ENCODE measurements around the gene PRR14. TPM values are rescaled to one million over a fixed set of nuclear protein-coding genes. Genes with fewer than 3 reads are reported as not detected.

The PRR14 gene
- total and polyA plus RNA-seq, 2 of the 8 experiments (the other 6 are each of a cell fraction or from before 2014, with no cell fraction given) = 3.6 to 16.1 TPM

GRCh38 chr16:30609002-30609925 is 41.5 kb upstream of the PRR14 start:
- Histone ChIP-seq H2AK5ac (ENCODE audit: low read depth, low read length) (no peak overlapping the region), H3K9ac (replicated peaks in 1 of 4; ENCODE audit: extremely low read depth in 1 of 4, low read depth in 3 of 4, low read length in 3 of 4) (peak overlapping the region; percentile 93 to 97 (median 96)), H3K27me3 (replicated peaks in 1 of 4; ENCODE audit: control insufficient read depth in 3 of 4, extremely low read depth in 1 of 4, insufficient read depth in 3 of 4, low read length in 3 of 4) (no peaks in the 10 kb centered on the region), H3K36me3 (ENCODE audit: control insufficient read depth in 2 of 4, insufficient read depth in 4 of 4, low read length in 3 of 4) (peaks cover 4 to 18% (median 12%) of the 10 kb centered on the region in 4 experiments; a peak in 7 of 8 replicates), H2BK120ac (replicated peaks; ENCODE audit: low read depth, low read length) (no peak overlapping the region), H3K9me3 (ENCODE audit: insufficient read depth in 2 of 2, low read depth in 1 of 2, low read length in 1 of 2) (no peaks in the 10 kb centered on the region), H3K79me2 (ENCODE audit: control insufficient read depth in 1 of 2, insufficient read depth in 2 of 2, low read length in 2 of 2) (0 out of 4 replicates have a peak, but pooled peaks cover 0 to 5% of the 10 kb centered on the region in 2 experiments), H4K8ac (ENCODE audit: extremely low read depth, insufficient read depth, low read length) (peak overlapping the region; percentile 97; the same call in 1 of the 2 replicates), H2AFZ (ENCODE audit: low read length) (peak overlapping the region; percentile 63), H3K4me1 (replicated peaks in 1 of 4; ENCODE audit: control insufficient read depth in 3 of 4, insufficient read depth in 4 of 4, low read length in 3 of 4) (peaks cover 0 to 2% (median 2%) of the 10 kb centered on the region in 4 experiments; a peak in 3 of 7 replicates), H2BK5ac (ENCODE audit: low read depth, low read length) (peak overlapping the region; percentile 94), H3K14ac (ENCODE audit: insufficient read length) (no peak overlapping the region), H4K5ac (ENCODE audit: insufficient read length, low read depth, low read length) (peak overlapping the region; percentile 69), H2BK12ac (ENCODE audit: low read depth, low read length) (0 out of 2 replicates have a peak overlapping the region, but pooled peaks have one; percentile 18), H3K4me3 (ENCODE audit: extremely low read depth in 1 of 4, insufficient read depth in 2 of 4, low read depth in 3 of 4, low read length in 4 of 4) (peak overlapping the region; percentile 88 to 98 (median 92)), H3K4me2 (ENCODE audit: insufficient read depth in 1 of 2, low read depth in 2 of 2, low read length in 2 of 2) (peak overlapping the region; percentile 68 to 86), H3K18ac (ENCODE audit: extremely low read depth, low read length) (peak overlapping the region; percentile 91), H4K91ac (replicated peaks; ENCODE audit: insufficient read length, low read length) (peak overlapping the region; percentile 22), H3K27ac (ENCODE audit: low read depth, low read length) (peak overlapping the region; percentile 95), H2BK20ac (ENCODE audit: low read length) (no peak overlapping the region), H4K20me1 (replicated peaks in 1 of 2; ENCODE audit: control insufficient read depth in 1 of 2, insufficient read depth in 2 of 2, low read length in 2 of 2) (no peaks in the 10 kb centered on the region), H3K23ac (ENCODE audit: insufficient read length) (no peak overlapping the region), H2BK15ac (ENCODE audit: low read length) (no peak overlapping the region; the same call in 1 of the 2 replicates), H3K79me1 (ENCODE audit: low read depth, low read length) (no peaks in the 10 kb centered on the region), H3K4ac (replicated peaks; ENCODE audit: insufficient read length, low read depth, low read length) (peak overlapping the region; percentile 14), H3K56ac (replicated peaks; ENCODE audit: insufficient read length, low read depth, low read length) (peak overlapping the region; percentile 78), H3K23me2 (ENCODE audit: low read depth, low read length) (peaks cover 2% of the 10 kb centered on the region; the same call in 1 of the 2 replicates)
- WGBS, 2 experiments (ENCODE audit: extremely low coverage in 1 of 2, insufficient coverage in 1 of 2, insufficient read length in 1 of 2, insufficient replicate concordance in 2 of 2, low coverage in 1 of 2, low lambda C conversion rate in 2 of 2, missing lambda C conversion rate in 1 of 2) = 19% methylated on average over 39 of the region's 40 CpGs; no CpG with 5 or more reads in 1 of the 2 experiments
- no peak for FAIRE-seq
- DNase-seq (ENCODE audit: low read depth in 1 of 2, low spot score in 2 of 2) = peak in 1 of 2 experiments; percentile 77
- CTCF ChIA-PET (ENCODE audit: partially characterized antibody) = interaction anchor here (0.6 to 2.7 kb wide), 13 partner anchors 8 to 180 kb away, joined by 3 to 11 read pairs (median 3); partner anchors contain the start of genes DCTPP1, PRR14 and ZNF785
- POLR2A ChIA-PET (ENCODE audit: partially characterized antibody) = interaction anchor here (0.7 to 6.9 kb wide), 21 partner anchors 9 to 237 kb away, joined by 3 to 85 read pairs (median 5); partner anchors contain the start of genes DCTPP1, SEPHS2, ZNF688 and ZNF747
- no peak for TF ChIP-seq YY1 (IDR thresholded peaks at IDR 0.05; ENCODE audit: low read depth, low read length)
- peak; percentile 47 for TF ChIP-seq KDM4A (IDR thresholded peaks at IDR 0.05; ENCODE audit: low read depth, low read length, severe bottlenecking)
- TF ChIP-seq CHD1 (IDR thresholded peaks at IDR 0.05; ENCODE audit: low read depth, low read length) = no peak
- peak; percentile 68; the same call in 1 of the 2 replicates for TF ChIP-seq POLR2AphosphoS5 (IDR thresholded peaks at IDR 0.05; ENCODE audit: low read depth, low read length)
- TF ChIP-seq RXRA (IDR thresholded peaks at IDR 0.05; ENCODE audit: insufficient read depth, low read depth, low read length) = no peak
- TF ChIP-seq, protein P1, sequence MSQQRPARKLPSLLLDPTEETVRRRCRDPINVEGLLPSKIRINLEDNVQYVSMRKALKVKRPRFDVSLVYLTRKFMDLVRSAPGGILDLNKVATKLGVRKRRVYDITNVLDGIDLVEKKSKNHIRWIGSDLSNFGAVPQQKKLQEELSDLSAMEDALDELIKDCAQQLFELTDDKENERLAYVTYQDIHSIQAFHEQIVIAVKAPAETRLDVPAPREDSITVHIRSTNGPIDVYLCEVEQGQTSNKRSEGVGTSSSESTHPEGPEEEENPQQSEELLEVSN (IDR thresholded peaks at IDR 0.05) = 0 out of 2 replicates have a peak, but pooled peaks have one; percentile 4
- TF ChIP-seq HDAC6 (IDR thresholded peaks at IDR 0.05; ENCODE audit: low read depth, low read length) = no peak
- TF ChIP-seq TEAD4 (IDR thresholded peaks at IDR 0.05; ENCODE audit: low read depth, low read length) = no peak
- TF ChIP-seq EGR1 (IDR thresholded peaks at IDR 0.05; ENCODE audit: borderline replicate concordance, low read depth, low read length) = no peak
- no peak for TF ChIP-seq CEBPB (IDR thresholded peaks at IDR 0.05; ENCODE audit: low read depth, low read length)

Measured in H1 (cell line).